GM10266 (cell line): ENCODE results near the gene CWC25.

Source experiments
- DNase-seq: peaks from one replicate; pipeline ENCODE4 v3.0.0; 2012; ENCODE audit errors: extremely low spot score
- TF ChIP-seq, protein P1 (sequence below): IDR thresholded peaks from 2 replicates; pipeline ENCODE4 v1.5.1; 2012; ENCODE audit warnings: mild to moderate bottlenecking, low read depth; ENCODE audit not compliant: control insufficient read depth, insufficient read depth; ENCODE audit errors: missing control alignments

Gene CWC25

GRCh38 chr17:38869526-38870258, 44.6 kb upstream of the CWC25 start, which contains the start of gene LASP1:
Gene LASP1 (plus strand): TSS chr17:38870058. CDS start chr17:38870190, 132 bp downstream.
- peak; percentile 91 for DNase-seq
- TF ChIP-seq, protein P1, sequence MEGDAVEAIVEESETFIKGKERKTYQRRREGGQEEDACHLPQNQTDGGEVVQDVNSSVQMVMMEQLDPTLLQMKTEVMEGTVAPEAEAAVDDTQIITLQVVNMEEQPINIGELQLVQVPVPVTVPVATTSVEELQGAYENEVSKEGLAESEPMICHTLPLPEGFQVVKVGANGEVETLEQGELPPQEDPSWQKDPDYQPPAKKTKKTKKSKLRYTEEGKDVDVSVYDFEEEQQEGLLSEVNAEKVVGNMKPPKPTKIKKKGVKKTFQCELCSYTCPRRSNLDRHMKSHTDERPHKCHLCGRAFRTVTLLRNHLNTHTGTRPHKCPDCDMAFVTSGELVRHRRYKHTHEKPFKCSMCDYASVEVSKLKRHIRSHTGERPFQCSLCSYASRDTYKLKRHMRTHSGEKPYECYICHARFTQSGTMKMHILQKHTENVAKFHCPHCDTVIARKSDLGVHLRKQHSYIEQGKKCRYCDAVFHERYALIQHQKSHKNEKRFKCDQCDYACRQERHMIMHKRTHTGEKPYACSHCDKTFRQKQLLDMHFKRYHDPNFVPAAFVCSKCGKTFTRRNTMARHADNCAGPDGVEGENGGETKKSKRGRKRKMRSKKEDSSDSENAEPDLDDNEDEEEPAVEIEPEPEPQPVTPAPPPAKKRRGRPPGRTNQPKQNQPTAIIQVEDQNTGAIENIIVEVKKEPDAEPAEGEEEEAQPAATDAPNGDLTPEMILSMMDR, result no peak

DNA sequence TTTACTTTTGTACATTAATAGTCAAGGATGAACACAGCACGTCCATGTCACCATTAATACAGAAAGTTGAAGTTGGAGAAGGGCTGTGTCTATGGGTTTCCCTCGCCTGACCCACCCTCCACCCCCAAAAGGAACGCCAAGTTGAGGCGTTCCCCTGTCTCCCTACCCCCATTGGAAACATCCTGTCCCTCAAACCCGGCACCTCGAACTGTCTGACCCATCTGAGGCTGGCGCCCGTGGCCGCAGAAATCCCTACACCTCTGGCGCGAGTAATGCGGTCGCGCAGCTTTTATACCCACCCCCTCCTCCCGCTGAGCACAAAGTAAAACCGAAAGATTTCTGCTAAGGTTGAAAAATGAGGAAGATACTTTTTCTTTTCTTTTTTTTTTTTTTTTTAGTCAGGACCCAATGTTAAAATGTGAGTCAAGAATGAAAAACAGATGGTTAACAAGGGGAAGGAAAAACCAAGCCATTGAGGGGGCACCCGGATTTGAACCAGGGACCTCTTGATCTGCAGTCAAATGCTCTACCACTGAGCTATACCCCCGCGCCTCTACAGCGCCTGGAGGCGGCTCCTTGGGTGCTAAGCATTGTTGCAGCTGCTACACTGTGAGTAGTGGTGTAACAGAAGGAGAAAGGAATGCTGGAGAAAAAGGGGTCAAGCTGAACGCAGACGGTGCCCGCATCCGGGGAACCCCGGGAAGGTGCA, 43.9 kb upstream of the CWC25 start:
- TF ChIP-seq, protein P1, result peak; percentile 72
- peak; percentile 78 for DNase-seq

DNA sequence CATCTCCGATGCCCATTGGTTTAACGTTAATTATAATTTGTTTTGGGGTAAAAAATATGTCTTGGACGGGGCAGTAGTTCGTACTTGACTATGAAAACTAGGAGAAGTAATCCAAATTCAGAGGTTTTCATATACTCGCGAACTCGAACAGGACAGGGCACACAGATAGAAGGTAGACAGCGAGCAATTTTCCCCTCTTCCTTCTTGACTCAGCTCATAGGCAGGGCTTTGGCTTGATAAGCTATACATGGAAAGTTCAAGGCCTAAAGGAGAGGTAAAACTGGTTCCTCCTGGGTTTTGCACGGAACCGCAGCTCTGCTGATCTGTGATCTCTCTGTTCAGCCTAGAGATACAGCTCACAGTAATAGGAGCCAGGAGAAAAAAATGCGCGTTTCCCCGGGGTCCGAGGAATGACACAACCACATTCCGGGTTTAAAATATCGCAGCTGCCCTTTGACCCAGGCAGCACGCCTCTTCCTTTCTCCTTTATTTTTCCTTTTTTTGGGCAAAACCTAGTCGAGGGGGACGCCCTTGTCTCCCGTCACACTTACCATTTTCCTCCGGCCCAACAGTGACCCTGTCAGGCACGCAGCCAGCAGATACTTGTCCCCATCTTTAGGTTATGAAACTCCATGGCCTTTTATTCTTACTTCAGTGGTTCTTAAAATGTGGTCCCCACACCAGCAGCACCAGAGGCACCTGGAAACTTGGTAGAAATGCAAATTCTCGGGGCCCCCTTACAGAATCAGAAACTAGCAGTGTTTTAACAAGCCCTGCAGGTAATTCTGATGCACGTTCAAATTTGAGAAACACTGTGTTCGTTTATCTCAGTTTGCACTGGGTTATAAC, 43.1 kb upstream of the CWC25 start:
- DNase-seq, result peak; percentile 47
- TF ChIP-seq, protein P1, result no peak

DNA sequence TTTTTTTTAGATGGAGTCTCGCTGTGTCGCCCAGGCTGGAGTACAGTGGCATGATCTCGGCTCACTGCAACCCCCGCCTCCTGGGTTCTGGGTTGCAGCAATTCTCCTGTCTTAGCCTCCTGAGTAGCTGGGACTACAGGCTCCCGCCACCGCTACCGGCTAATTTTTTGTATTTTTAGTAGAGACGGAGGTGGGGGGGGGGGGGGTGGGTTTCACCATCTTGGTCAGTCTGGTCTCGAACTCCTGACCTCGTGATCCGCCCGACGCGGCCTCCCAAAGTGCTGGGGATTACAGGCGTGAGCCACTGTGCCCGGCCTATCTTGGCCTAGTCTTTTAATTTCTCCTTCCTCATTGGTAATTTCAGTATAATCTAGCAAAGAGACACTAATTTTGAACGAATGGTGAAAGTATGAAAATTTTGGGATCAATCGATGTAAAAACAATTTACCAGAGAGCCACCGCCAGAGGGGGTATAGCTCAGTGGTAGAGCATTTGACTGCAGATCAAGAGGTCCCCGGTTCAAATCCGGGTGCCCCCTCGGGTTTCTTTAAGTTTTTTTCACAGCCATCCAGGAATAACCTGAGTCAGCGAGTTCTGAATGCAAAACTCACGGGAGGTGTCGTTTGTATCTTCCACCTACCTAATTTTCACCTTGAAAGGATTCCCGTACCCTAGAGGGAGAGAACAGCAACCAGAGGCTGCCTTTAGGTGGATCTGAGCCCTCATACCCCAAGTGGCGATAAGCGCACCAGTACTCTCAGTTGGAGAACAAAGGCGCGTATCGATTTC, 42.3 kb upstream of the CWC25 start:
- TF ChIP-seq, protein P1, result no peak
- DNase-seq, result no peak

DNA sequence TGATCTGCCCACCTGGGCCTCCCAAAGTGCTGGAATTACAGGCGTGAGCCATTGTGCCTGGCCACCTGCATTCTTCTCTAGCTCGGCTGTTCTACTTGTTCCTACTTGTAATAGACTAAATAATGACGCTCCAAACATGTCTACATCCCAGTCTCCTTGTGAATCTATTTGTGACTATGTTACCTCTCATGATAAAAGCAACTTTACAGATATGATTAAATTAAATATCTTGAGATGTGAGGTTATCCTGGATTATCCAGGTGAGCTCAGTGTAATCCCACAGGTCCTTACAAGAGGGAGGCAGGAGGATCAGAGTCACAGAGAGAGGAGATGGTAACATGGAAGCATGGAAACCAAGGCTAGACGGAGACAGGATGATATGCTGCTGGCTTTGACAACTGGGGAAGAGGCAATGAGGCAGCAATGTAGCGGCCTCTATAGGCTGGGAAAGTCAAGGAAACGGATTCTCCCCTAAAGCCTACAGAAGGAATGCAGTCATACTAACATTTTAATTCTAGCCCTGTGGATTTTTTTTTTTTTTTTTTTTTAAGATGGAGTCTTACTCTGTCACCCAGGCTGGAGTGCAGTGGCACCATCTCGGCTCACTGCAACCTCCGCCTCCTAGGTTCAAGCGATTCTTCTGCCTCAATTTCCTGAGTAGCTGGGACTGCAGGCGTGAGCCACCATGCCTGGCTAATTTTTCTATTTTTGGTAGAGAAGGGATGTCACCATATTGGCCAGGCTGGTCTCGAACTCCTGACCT, 39.7 kb upstream of the CWC25 start:
- no peak for DNase-seq
- TF ChIP-seq, protein P1, result peak; percentile 6

DNA sequence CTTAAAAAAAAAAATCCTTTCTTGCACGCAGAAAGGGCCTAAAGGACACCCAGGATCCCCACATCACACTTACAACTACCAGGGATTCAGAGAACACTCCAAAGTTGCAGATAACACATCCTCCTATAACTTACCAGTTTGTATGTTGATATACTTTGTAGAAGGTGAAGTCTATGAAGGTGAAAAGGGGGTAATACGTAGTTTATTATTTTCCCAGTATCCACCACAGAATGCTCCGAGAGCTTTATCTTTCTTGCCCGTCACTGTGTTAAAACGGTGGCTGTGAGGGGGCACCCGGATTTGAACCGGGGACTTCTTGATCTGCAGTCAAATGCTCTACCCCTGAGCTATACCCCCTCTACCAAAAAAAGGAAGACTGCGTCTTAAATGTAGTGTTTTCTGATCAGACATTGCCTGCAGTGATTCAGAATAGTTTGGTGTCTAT, 36.3 kb upstream of the CWC25 start:
- DNase-seq, result no peak
- TF ChIP-seq, protein P1, result no peak
